GM12872 (cell line): ENCODE measurements around the gene CDC34.

Experiments
- TF ChIP-seq, protein P1 (sequence below): IDR thresholded peaks from 3 replicates; pipeline ENCODE4 v1.5.1; 2011; ENCODE audit warnings: low read depth, mild to moderate bottlenecking, low read length, moderate library complexity; ENCODE audit not compliant: insufficient read depth

Gene CDC34

GRCh38 chr19:488505-489417 is 42.8 kb upstream of the CDC34 start:
- TF ChIP-seq, protein P1, sequence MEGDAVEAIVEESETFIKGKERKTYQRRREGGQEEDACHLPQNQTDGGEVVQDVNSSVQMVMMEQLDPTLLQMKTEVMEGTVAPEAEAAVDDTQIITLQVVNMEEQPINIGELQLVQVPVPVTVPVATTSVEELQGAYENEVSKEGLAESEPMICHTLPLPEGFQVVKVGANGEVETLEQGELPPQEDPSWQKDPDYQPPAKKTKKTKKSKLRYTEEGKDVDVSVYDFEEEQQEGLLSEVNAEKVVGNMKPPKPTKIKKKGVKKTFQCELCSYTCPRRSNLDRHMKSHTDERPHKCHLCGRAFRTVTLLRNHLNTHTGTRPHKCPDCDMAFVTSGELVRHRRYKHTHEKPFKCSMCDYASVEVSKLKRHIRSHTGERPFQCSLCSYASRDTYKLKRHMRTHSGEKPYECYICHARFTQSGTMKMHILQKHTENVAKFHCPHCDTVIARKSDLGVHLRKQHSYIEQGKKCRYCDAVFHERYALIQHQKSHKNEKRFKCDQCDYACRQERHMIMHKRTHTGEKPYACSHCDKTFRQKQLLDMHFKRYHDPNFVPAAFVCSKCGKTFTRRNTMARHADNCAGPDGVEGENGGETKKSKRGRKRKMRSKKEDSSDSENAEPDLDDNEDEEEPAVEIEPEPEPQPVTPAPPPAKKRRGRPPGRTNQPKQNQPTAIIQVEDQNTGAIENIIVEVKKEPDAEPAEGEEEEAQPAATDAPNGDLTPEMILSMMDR = no peak

DNA sequence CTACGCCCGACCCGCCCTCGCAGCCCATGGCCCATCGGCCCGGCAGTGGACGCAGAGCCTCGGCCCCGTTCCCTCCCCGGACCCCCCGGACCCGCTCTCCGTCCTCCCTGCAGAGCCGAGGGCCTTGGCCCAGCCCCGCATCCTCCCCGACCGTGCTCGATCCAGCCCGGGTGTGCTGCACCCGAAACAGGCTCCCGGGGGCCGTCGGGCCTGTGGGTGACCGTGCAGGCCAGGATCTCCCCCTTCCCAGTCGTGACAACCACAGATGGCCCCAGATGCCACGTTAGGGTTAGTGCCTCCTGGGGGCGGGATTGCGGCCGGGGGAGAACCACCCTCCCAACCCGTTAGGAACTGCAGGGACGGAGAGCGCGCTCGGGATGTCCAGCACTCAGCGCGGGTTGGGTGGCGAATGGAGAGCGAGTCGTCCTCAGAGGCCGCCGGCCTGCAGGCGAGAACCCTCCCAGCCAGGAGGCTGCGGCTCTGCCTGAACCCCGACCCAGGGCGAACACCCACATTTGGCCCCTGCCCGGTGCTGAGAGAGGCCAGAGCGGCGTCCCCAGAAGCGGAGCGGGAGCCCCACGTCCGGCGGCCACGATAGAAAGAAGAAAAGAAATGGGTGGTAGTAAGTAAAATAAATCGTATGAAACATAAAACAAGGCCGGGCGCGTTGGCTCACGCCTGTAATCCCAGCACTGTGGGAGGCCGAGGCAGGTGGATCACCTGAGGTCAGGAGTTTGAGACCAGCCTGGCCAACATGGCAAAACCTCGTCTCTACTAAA is 42.0 kb upstream of the CDC34 start:
- TF ChIP-seq, protein P1 = no peak

DNA sequence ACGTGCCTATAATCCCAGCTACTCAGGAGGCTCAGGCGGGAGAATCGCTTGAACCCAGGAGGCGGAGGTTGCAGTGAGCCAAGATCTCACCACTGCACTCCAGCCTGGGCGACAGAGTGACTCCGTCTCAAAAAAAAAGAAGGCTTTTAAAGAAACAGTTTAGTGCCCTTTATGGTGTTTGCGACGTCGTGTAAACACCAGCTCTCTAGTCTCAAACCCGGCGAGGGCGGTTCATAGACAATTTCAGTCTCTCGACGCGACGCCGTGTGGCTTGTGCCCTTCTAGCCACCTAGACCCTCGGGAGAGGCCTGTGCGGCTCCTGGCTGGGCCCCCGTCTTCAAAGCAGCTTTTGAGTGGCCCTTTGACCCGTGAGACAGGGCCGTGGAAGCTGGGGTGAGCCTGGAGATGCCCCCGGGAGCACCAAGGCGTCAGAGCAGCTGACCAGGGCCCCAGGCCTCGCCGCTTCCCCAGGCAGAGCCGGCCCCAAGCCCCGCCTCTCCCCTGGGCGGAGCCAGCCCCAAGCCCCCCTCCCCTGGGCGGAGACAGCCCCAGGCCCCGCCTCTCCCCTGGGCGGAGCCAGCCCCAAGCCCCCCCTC is 40.3 kb upstream of the CDC34 start:
- TF ChIP-seq, protein P1 = no peak

- TF ChIP-seq, protein P1 = no peak
These were observed 39.4 kb upstream of the CDC34 start for GRCh38 chr19:492091-492531.

- TF ChIP-seq, protein P1 = no peak
These were observed 38.0 kb upstream of the CDC34 start for GRCh38 chr19:493391-494170.

GRCh38 chr19:494171-495080 is 37.1 kb upstream of the CDC34 start:
- TF ChIP-seq, protein P1 = no peak
